HG03442 (cell line): ENCODE results near the gene TXNL4A.

Experiments used
- ATAC-seq: cut with Tn5 transposase; IDR thresholded peaks from one replicate; pipeline ENCODE4 v1.9.1; 2021; ENCODE audit warnings: mild to moderate bottlenecking, moderate library complexity; ENCODE audit not compliant: unreplicated experiment

The TXNL4A gene

GRCh38 chr18:79949697-79950487 lies 38.5 kb downstream of the TXNL4A start:
- no peak for ATAC-seq

GRCh38 chr18:79948719-79949411 lies 39.5 kb downstream of the TXNL4A start:
- no peak for ATAC-seq

- no peak for ATAC-seq
Observed at GRCh38 chr18:79947881-79948610, 40.3 kb downstream of the TXNL4A start.

- ATAC-seq = no peak
Observed at GRCh38 chr18:79947054-79947755, 41.2 kb downstream of the TXNL4A start.

GRCh38 chr18:79945118-79946042 lies 43.0 kb downstream of the TXNL4A start:
- no peak for ATAC-seq

- no peak for ATAC-seq
Observed at GRCh38 chr18:79944746-79945117, 43.6 kb downstream of the TXNL4A start.

GRCh38 chr18:79944126-79944731 lies 44.1 kb downstream of the TXNL4A start:
- peak; percentile 57 for ATAC-seq

- no peak for ATAC-seq
Observed at GRCh38 chr18:79943608-79944125, 44.7 kb downstream of the TXNL4A start.

- ATAC-seq = no peak
Observed at GRCh38 chr18:79942786-79943607, 45.4 kb downstream of the TXNL4A start.

GRCh38 chr18:79942211-79942610 lies 46.2 kb downstream of the TXNL4A start:
- ATAC-seq = no peak

GRCh38 chr18:79941473-79942119 lies 46.8 kb downstream of the TXNL4A start:
- ATAC-seq = no peak

- no peak for ATAC-seq
Observed at GRCh38 chr18:79940814-79941472, 47.4 kb downstream of the TXNL4A start.

GRCh38 chr18:79940126-79940813 lies 48.1 kb downstream of the TXNL4A start:
- no peak for ATAC-seq

GRCh38 chr18:79939096-79939495 lies 49.3 kb downstream of the TXNL4A start:
- ATAC-seq = no peak

GRCh38 chr18:79938196-79938595 lies 50.2 kb downstream of the TXNL4A start:
- ATAC-seq = no peak

- ATAC-seq = no peak
Observed at GRCh38 chr18:79937103-79937860, 51.1 kb downstream of the TXNL4A start.
